GM12878 (cell line): Measurements from ENCODE around the gene TRIM71. TPM values are rescaled to one million over a fixed set of nuclear protein-coding genes. Genes with fewer than 3 reads are reported as not detected.

Experiments
- ATAC-seq: fragments of 200-7000 bp; cut with Tn5 transposase; 3 replicates; pipeline ENCODE4 v1.9.1; 2020; ENCODE audit warnings: mild to moderate bottlenecking, moderate library complexity
- BruUV-seq: library from RNA; stranded (reverse); fragments of 400-500 nt; replicated peaks from 2 replicates; lab custom pipeline; 2021; lab: Mats Ljungman, UMichigan
- CTCF ChIA-PET: fragments of 300-600 bp; sonication (Branson Sonifier 250); formaldehyde crosslinking; extraction: SDS; loops from one replicate; lab custom pipeline; 2021; ENCODE audit warnings: inconsistent platforms; lab: Yijun Ruan, JAX
- POLR2A ChIA-PET: fragments of 350-600 bp; formaldehyde crosslinking; extraction: SDS; loops from one replicate; lab custom pipeline; 2021; ENCODE audit warnings: inconsistent platforms; lab: Charles Lee
- RAD21 ChIA-PET: fragments of 300-600 bp; sonication (Branson Sonifier 250); formaldehyde crosslinking; loops from one replicate; lab custom pipeline; 2023; ENCODE audit warnings: antibody characterized with exemption; ENCODE audit not compliant: unreplicated experiment; lab: Charles Lee
- SMC1A ChIA-PET: fragments of 300-600 bp; sonication (Branson Sonifier 250); formaldehyde crosslinking; loops from one replicate; lab custom pipeline; 2023; ENCODE audit not compliant: unreplicated experiment, uncharacterized antibody; lab: Charles Lee
- DNase-seq: peaks from one replicate; pipeline ENCODE4 v3.0.0-alpha.2; 2011; ENCODE audit warnings: low read depth, low spot score
- FAIRE-seq: peaks from 3 replicates; lab custom pipeline; 2011; peaks lifted over from hg19 to GRCh38; lab: Jason Lieb, UNC
- H2AFZ ChIP-seq: 2 replicates; pipeline ENCODE4 v1.6.0; 2011; ENCODE audit warnings: low read depth, low read length, control low read depth; ENCODE audit not compliant: control insufficient read depth
- H3K27ac ChIP-seq: 2 replicates; pipeline ENCODE4 v1.5.1; 2011; ENCODE audit warnings: control low read depth; ENCODE audit not compliant: control insufficient read depth, insufficient read depth
- H3K27me3 ChIP-seq, 2 experiments: replicated peaks in 1 of 2; 2 replicates each; pipeline versions ENCODE4 v1.6.0 to v1.6.1; 2011; ENCODE audit warnings: low read length in 1 of 2; ENCODE audit not compliant: control insufficient read depth in 2 of 2, insufficient read depth in 2 of 2
- H3K36me3 ChIP-seq, 2 experiments: 2 replicates each; pipeline ENCODE4 v1.5.1; 2011; ENCODE audit warnings: low read length in 1 of 2; ENCODE audit not compliant: control insufficient read depth in 2 of 2, insufficient read depth in 2 of 2
- H3K4me1 ChIP-seq: 2 replicates; pipeline ENCODE4 v1.6.1; 2011; ENCODE audit warnings: mild to moderate bottlenecking, low read length, moderate library complexity, mixed read lengths; ENCODE audit not compliant: control insufficient read depth, insufficient read depth
- H3K4me2 ChIP-seq: 2 replicates; pipeline ENCODE4 v1.6.0; 2011; ENCODE audit warnings: control low read depth; ENCODE audit not compliant: control insufficient read depth, insufficient read depth
- H3K4me3 ChIP-seq: fragments of 200-600 bp; sonication (generic); 2 replicates; pipeline ENCODE4 v1.5.1; 2016
- H3K79me2 ChIP-seq: 2 replicates; pipeline ENCODE4 v1.6.0; 2011; ENCODE audit warnings: low read length; ENCODE audit not compliant: control insufficient read depth, insufficient read depth
- H3K9ac ChIP-seq: 2 replicates; pipeline ENCODE4 v1.8.0; 2011; ENCODE audit warnings: low read length, control low read depth, mixed read lengths; ENCODE audit not compliant: control insufficient read depth, insufficient read depth
- H3K9me3 ChIP-seq: replicated peaks from 3 replicates; pipeline ENCODE4 v1.5.1; 2011; ENCODE audit warnings: mild to moderate bottlenecking, low read length; ENCODE audit not compliant: control insufficient read depth, insufficient read depth
- H4K20me1 ChIP-seq: 2 replicates; pipeline ENCODE4 v1.6.0; 2011; ENCODE audit not compliant: control insufficient read depth, insufficient read depth
- ATF2 ChIP-seq: IDR thresholded peaks from 2 replicates; pipeline ENCODE4 v1.6.1; 2012; ENCODE audit warnings: low read length, inconsistent platforms
- BCL11A ChIP-seq: IDR thresholded peaks from 2 replicates; pipeline ENCODE4 v1.6.1; 2011; ENCODE audit warnings: low read depth, low read length
- BRCA1 ChIP-seq: IDR thresholded peaks from 2 replicates; pipeline ENCODE4 v1.6.1; 2011; ENCODE audit warnings: low read depth, low read length, improper control_type of control experiment
- CEBPB ChIP-seq, 2 experiments: fragments of 150-350 bp in 1 of 2; IDR thresholded peaks; 2 replicates each; pipeline ENCODE4 v1.6.1; 2012 to 2014; ENCODE audit warnings: low read depth in 2 of 2, low read length in 2 of 2, borderline replicate concordance in 1 of 2, inconsistent platforms in 1 of 2
- EED ChIP-seq: sonication (generic); IDR thresholded peaks from 2 replicates; pipeline ENCODE4 v1.6.1; 2016; ENCODE audit warnings: antibody characterized with exemption, low read depth
- ETV6 ChIP-seq, 2 experiments: fragments of 450-650 bp in 1 of 2; IDR thresholded peaks in 1 of 2; conservative IDR thresholded peaks in 1 of 2; 2 replicates each; pipeline ENCODE4 v1.6.1; 2014; ENCODE audit warnings: antibody characterized with exemption in 1 of 2, borderline replicate concordance in 1 of 2, low read depth in 1 of 2, mild to moderate bottlenecking in 1 of 2, moderate library complexity in 1 of 2
- HCFC1 ChIP-seq: fragments of 150-350 bp; IDR thresholded peaks from 2 replicates; pipeline ENCODE4 v1.6.1; 2014; ENCODE audit warnings: low read length
- HSF1 ChIP-seq: fragments of 150-350 bp; IDR thresholded peaks from 2 replicates; pipeline ENCODE4 v1.6.1; 2014; ENCODE audit warnings: mild to moderate bottlenecking, low read depth, low read length
- JUND ChIP-seq: IDR thresholded peaks from 2 replicates; pipeline ENCODE4 v1.6.1; 2012; ENCODE audit warnings: low read depth, mild to moderate bottlenecking, low read length, improper control_type of control experiment, moderate library complexity
- KAT2A ChIP-seq: conservative IDR thresholded peaks from 2 replicates; pipeline ENCODE4 v1.6.1; 2011; ENCODE audit warnings: low read depth, low read length; ENCODE audit not compliant: control insufficient read depth
- MTA2 ChIP-seq: fragments of 450-650 bp; IDR thresholded peaks from 2 replicates; pipeline ENCODE4 v1.6.1; 2016; ENCODE audit warnings: low read depth, mild to moderate bottlenecking, moderate library complexity
- RAD51 ChIP-seq: fragments of 450-650 bp; IDR thresholded peaks from 2 replicates; pipeline ENCODE4 v1.6.1; 2016; ENCODE audit warnings: moderate library complexity, mild to moderate bottlenecking, inconsistent platforms
- RUNX3 ChIP-seq: IDR thresholded peaks from 2 replicates; pipeline ENCODE4 v1.6.1; 2012; ENCODE audit warnings: low read length, inconsistent platforms
- SPI1 ChIP-seq: IDR thresholded peaks from 2 replicates; pipeline ENCODE4 v1.6.1; 2011; ENCODE audit warnings: low read depth, mild to moderate bottlenecking, low read length, moderate library complexity, borderline replicate concordance; ENCODE audit not compliant: insufficient read depth
- TCF7 ChIP-seq: IDR thresholded peaks from 2 replicates; pipeline ENCODE4 v1.6.1; 2014; ENCODE audit warnings: antibody characterized with exemption, borderline replicate concordance
- ZBTB4 ChIP-seq: fragments of 450-650 bp; formaldehyde crosslinking; IDR thresholded peaks from 2 replicates; pipeline ENCODE4 v1.4.0; 2022; ENCODE audit warnings: mild to moderate bottlenecking, moderate library complexity
- WGBS: methylation state at CpG from one replicate; pipeline ENCODE4 v1.1.6; 2016; ENCODE audit warnings: low lambda C conversion rate; ENCODE audit not compliant: insufficient replicate concordance, insufficient coverage; ENCODE audit errors: missing lambda C conversion rate; 5-methylcytosine and 5-hydroxymethylcytosine counted together
- in situ Hi-C: fragments of 300-500 bp; cut with MboI; formaldehyde crosslinking; loops from 9 replicates; pipeline ENCODE4 v1.14.3; 2018; ENCODE audit warnings: mixed read lengths
- intact Hi-C: fragments of 100-400 bp; cut with micrococcal nuclease; formaldehyde crosslinking; loops from one replicate; pipeline ENCODE4 v1.14.2; 2022; ENCODE audit not compliant: unreplicated experiment
- polyA plus RNA-seq, 11 experiments: library from polyadenylated mRNA; depleted of rRNA in 4 of 11; unstranded in 6 of 11; stranded (reverse) in 5 of 11; fragments of >200 nt; fragmentation: Nextera tagmentation in 4 of 11; fragmentation: Illumina TruSeq in 1 of 11; extraction: Ambion mirVana in 4 of 11; extraction: Trizol in 1 of 11; gene quantifications; 1 replicate in 1 of 11; 2 replicates in 10 of 11; pipeline versions ENCODE4 v1.2.1 to v1.2.3, GENCODE V29; 2011 to 2016; ENCODE audit warnings: inconsistent platforms in 2 of 11, missing spikeins in 2 of 11, low read depth in 1 of 11
- total RNA-seq, 4 experiments: library from RNA; depleted of rRNA in 3 of 4; stranded (reverse); fragments of >200 nt in 3 of 4; fragmentation: Illumina TruSeq in 1 of 4; extraction: Trizol in 1 of 4; gene quantifications; 2 replicates each; pipeline versions ENCODE4 v1.2.1 to v1.2.3, GENCODE V29; 2013 to 2021

The TRIM71 gene
- total and polyA plus RNA-seq, 10 of the 15 experiments (the other 5 are each of a cell fraction or from before 2014, with no cell fraction given) = 0.02 to 1.8 (median 0.16) TPM

- TF ChIP-seq HSF1 = no peak
Observed at GRCh38 chr3:32841867-32842470, 24.2 kb downstream of the TRIM71 start (continued).

- no peak for FAIRE-seq
- no TSS peak for BruUV-seq
- Histone ChIP-seq H3K4me1 (peaks cover 9% of the 10 kb centered on the region; the same call in 1 of the 2 replicates), H3K79me2 (no peaks in the 10 kb centered on the region), H2AFZ (no peak overlapping the region), H3K27me3 (no peaks in the 10 kb centered on the region), H3K36me3 (no peaks in the 10 kb centered on the region), H4K20me1 (no peaks in the 10 kb centered on the region), H3K9me3 (0 out of 3 replicates have a peak, but pooled peaks cover 2% of the 10 kb centered on the region), H3K4me2 (peak overlapping the region; percentile 25; the same call in 1 of the 2 replicates), H3K27ac (no peak overlapping the region), H3K4me3 (no peak overlapping the region), H3K9ac (no peak overlapping the region)
- peak; percentile 17 for DNase-seq
- ATAC-seq = peak; percentile 73
- WGBS = 73% methylated on average over 3 of the region's 3 CpGs
- ChIA-PET CTCF (interaction anchor here (0.6 to 1.3 kb wide), 3 partner anchors 61 to 72 kb away, joined by 3 to 4 read pairs (median 3); no protein-coding TSS in a partner anchor), POLR2A (no interaction called here), RAD21 (interaction anchor here (1.0 to 1.8 kb wide), 3 partner anchors 30 to 48 kb away, joined by 3 to 6 read pairs (median 4); no protein-coding TSS in a partner anchor), SMC1A (interaction anchor here (0.7 to 2.1 kb wide), 7 partner anchors 14 to 52 kb away, joined by 3 to 5 read pairs (median 3); no protein-coding TSS in a partner anchor)
- intact Hi-C loops = no loop called here
- in situ Hi-C loops = no loop called here
- TF ChIP-seq ETV6 (conservative IDR thresholded peaks at IDR 0.05 in 1 of 2, IDR thresholded peaks at IDR 0.05 in 1 of 2; ENCODE audit: borderline replicate concordance in 1 of 2, low read depth in 1 of 2) (peak in 1 of 2 experiments; percentile 69; a peak in 2 of 4 replicates), CEBPB (IDR thresholded peaks at IDR 0.05; ENCODE audit: borderline replicate concordance in 1 of 2, low read depth in 2 of 2, low read length in 2 of 2) (no peak), ATF2 (no peak), TCF7 (no peak), HCFC1 (no peak), BRCA1 (no peak), MTA2 (no peak), ZBTB4 (CRISPR knock-in tag) (no peak), RAD51 (no peak), RUNX3 (peak; percentile 85), EED (peak; percentile 65; the same call in 1 of the 2 replicates), SPI1 (peak; percentile 66; the same call in 1 of the 2 replicates), BCL11A (no peak), JUND (no peak), KAT2A (no peak)
Observed at GRCh38 chr3:32842531-32842931, 24.7 kb downstream of the TRIM71 start.
